ENCODE measurements around the gene C18orf54.

Gene C18orf54

GRCh38 chr18:54396760-54397159 is 39.1 kb downstream of the C18orf54 start:
- no peak for DNase-seq
- H3K9me3 Mint-ChIP-seq: no peaks in the 10 kb centered on the region
- H3K27ac Mint-ChIP-seq: no peak overlapping the region
- no peaks in the 10 kb centered on the region for H3K36me3 Mint-ChIP-seq (ENCODE audit: low read depth)
- peaks cover 3% of the 10 kb centered on the region for H3K4me1 Mint-ChIP-seq (ENCODE audit: low read depth)
- no peaks in the 10 kb centered on the region for H3K27me3 Mint-ChIP-seq
- H3K4me3 Mint-ChIP-seq: no peak overlapping the region

- DNase-seq: no peak
- H3K27me3 Mint-ChIP-seq: peaks cover 25% of the 10 kb centered on the region
- no peaks in the 10 kb centered on the region for H3K9me3 Mint-ChIP-seq
- H3K36me3 Mint-ChIP-seq (ENCODE audit: low read depth): no peaks in the 10 kb centered on the region
- no peaks in the 10 kb centered on the region for H3K4me1 Mint-ChIP-seq (ENCODE audit: low read depth)
- H3K27ac Mint-ChIP-seq: no peak overlapping the region
- no peak overlapping the region for H3K4me3 Mint-ChIP-seq
Observed at GRCh38 chr18:54405290-54405689, 47.6 kb downstream of the C18orf54 start.

DNA sequence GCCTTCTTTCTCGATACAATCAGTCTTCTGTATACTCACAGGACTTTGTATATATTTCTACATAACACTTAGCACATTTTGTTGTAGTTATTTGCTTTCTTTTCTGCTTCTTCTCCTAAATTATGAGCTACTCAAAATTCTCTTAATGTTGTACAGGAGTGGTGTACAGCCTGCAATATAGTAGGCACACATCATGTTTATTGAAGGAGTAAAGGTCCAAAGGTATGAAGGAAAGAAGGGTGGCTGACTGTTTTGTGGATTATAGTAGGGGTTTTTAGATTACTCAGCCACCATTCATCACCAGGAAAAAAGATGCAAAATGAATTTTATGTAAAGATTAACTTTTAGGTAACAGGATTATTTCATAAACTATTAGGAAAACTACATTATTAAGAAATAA is 54.1 kb downstream of the C18orf54 start:
- Mint-ChIP-seq H3K27me3 (peaks cover 29% of the 10 kb centered on the region), H3K4me1 (ENCODE audit: low read depth) (no peaks in the 10 kb centered on the region), H3K27ac (no peak overlapping the region)

DNA sequence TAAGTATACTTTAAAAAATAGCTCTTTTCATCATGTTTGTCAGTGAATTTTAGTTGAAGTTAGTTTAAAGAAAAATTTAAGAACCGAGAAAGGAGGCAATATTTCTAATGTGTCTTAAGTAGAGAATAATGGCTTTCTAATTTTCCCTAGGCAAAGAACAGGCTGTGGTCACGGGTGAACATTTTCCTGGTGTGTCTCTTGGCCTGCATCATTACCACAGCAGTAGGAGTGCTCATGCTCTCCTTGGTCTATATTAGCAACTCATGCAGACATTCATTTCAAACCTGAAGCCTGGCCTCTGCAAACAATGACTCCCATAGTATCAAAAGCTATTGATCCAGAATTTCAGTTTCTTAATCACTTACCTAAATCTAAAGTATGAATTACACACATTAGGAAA is 57.4 kb downstream of the C18orf54 start:
- Mint-ChIP-seq H3K4me3 (no peak overlapping the region), H3K27me3 (peaks cover 36% of the 10 kb centered on the region), H3K36me3 (ENCODE audit: low read depth) (no peaks in the 10 kb centered on the region), H3K4me1 (ENCODE audit: low read depth) (no peaks in the 10 kb centered on the region), H3K9me3 (no peaks in the 10 kb centered on the region), H3K27ac (no peak overlapping the region)
- DNase-seq: no peak

More for the DNA sequence above, 54.1 kb downstream of the C18orf54 start:
- no peak for DNase-seq
- Mint-ChIP-seq H3K36me3 (ENCODE audit: low read depth) (no peaks in the 10 kb centered on the region), H3K9me3 (no peaks in the 10 kb centered on the region), H3K4me3 (no peak overlapping the region)

DNA sequence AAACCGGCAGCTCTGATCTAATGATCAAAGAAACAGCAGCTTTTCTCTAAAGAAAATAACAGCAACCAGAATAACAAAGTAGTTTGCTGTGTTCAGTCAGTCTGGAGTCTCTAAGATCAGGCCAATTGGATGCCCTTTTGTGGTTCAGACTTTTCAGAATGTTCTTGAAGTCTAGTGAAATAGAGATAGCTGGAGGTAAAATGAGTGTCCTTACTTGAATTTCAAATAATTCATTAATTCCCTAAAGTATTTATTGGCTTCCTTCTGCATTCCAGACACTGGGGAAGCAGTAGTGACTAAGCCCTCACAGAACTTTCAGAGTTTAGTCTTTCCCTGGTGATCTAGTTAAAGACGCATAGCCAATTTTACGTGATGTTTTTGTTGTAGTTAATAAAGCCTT is 58.7 kb downstream of the C18orf54 start:
- Mint-ChIP-seq H3K27ac (no peak overlapping the region), H3K9me3 (no peaks in the 10 kb centered on the region), H3K36me3 (ENCODE audit: low read depth) (no peaks in the 10 kb centered on the region), H3K27me3 (peaks cover 32% of the 10 kb centered on the region), H3K4me3 (no peak overlapping the region), H3K4me1 (ENCODE audit: low read depth) (no peaks in the 10 kb centered on the region)
- DNase-seq: no peak

DNA sequence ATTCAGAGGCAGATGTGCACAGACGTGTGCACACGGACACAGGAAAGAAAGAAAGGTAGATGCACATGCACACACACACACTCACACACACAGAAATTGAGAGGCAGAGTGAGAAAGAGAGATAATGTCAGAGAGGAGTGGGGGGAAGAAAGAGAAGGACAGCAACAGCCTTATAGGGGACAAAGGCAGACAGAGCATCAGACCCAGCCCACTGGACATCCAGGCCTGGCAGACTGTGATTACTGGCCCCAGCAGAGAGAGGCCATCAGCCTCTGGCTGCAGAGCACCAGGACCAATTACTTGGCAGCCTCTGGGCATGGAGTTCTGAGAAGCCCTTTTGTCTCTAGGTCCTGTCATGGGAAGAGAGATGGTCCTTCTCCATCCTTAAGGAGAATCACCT is 66.1 kb downstream of the C18orf54 start:
- Mint-ChIP-seq H3K27ac (no peak overlapping the region), H3K36me3 (ENCODE audit: low read depth) (no peaks in the 10 kb centered on the region), H3K27me3 (peaks cover 27% of the 10 kb centered on the region), H3K4me3 (no peak overlapping the region), H3K9me3 (no peaks in the 10 kb centered on the region), H3K4me1 (ENCODE audit: low read depth) (no peaks in the 10 kb centered on the region)
- no peak for DNase-seq

- Mint-ChIP-seq H3K4me1 (ENCODE audit: low read depth) (no peaks in the 10 kb centered on the region), H3K27ac (no peak overlapping the region)
- no peak for DNase-seq
Observed at GRCh38 chr18:54426085-54426665, 68.5 kb downstream of the C18orf54 start.

More at GRCh38 chr18:54426085-54426665, 68.5 kb downstream of the C18orf54 start:
- Mint-ChIP-seq H3K36me3 (ENCODE audit: low read depth) (no peaks in the 10 kb centered on the region), H3K4me3 (no peak overlapping the region), H3K9me3 (no peaks in the 10 kb centered on the region), H3K27me3 (peaks cover 16% of the 10 kb centered on the region)
